SK-N-SH (cell line): ENCODE data around the gene APOOL.

ENCODE experiments used
- EP300 ChIP-seq, 2 experiments: IDR thresholded peaks; 2 replicates each; pipeline versions ENCODE4 v1.4.0 to v1.6.1; 2012; ENCODE audit warnings: borderline replicate concordance in 1 of 2, low read depth in 1 of 2, low read length in 1 of 2
- EZH2phosphoT487 ChIP-seq: fragments of 200-600 bp; sonication (generic); IDR thresholded peaks from 2 replicates; pipeline ENCODE4 v1.6.1; 2017; ENCODE audit warnings: low read depth, mixed run types, mild to moderate bottlenecking, antibody characterized with exemption, moderate library complexity, borderline replicate concordance
- POLR2AphosphoS5 ChIP-seq: IDR thresholded peaks from 2 replicates; pipeline ENCODE4 v1.6.1; 2012; ENCODE audit warnings: low read depth, low read length
- SMC3 ChIP-seq: IDR thresholded peaks from 2 replicates; pipeline ENCODE4 v1.6.1; 2012; ENCODE audit warnings: low read depth, low read length, improper control_type of control experiment
- YY1 ChIP-seq: IDR thresholded peaks from 2 replicates; pipeline ENCODE4 v1.4.0; 2012; ENCODE audit warnings: low read depth, mild to moderate bottlenecking
- TF ChIP-seq, protein P1 (sequence below): fragments of 200-600 bp; sonication (generic); IDR thresholded peaks from 2 replicates; pipeline ENCODE4 v1.6.1; 2017; ENCODE audit warnings: antibody characterized with exemption, mild to moderate bottlenecking, moderate library complexity
- TF ChIP-seq, protein P2 (sequence below): IDR thresholded peaks from 2 replicates; pipeline ENCODE4; 2012

DNA sequence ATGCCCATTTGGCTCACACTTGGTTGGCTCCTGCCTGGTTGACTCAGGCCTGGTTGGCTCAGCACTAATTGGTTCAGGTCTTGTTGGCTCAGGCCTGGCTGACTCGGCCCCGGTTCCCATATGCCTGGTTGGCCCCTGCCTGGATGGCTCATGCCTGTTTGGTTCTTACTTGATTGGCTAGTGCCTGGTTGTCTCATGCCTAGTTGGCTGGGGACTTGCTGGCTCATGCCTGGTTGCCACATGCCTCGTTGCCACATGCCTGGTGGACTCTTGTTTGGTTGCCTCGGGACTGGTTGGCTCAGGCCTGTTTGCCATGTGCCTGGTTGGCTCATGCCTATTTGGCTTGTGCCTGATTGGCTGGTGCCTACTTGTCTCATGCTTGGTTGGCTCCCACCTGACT lies 103.7 kb downstream of the APOOL start:
- TF ChIP-seq, protein P1, sequence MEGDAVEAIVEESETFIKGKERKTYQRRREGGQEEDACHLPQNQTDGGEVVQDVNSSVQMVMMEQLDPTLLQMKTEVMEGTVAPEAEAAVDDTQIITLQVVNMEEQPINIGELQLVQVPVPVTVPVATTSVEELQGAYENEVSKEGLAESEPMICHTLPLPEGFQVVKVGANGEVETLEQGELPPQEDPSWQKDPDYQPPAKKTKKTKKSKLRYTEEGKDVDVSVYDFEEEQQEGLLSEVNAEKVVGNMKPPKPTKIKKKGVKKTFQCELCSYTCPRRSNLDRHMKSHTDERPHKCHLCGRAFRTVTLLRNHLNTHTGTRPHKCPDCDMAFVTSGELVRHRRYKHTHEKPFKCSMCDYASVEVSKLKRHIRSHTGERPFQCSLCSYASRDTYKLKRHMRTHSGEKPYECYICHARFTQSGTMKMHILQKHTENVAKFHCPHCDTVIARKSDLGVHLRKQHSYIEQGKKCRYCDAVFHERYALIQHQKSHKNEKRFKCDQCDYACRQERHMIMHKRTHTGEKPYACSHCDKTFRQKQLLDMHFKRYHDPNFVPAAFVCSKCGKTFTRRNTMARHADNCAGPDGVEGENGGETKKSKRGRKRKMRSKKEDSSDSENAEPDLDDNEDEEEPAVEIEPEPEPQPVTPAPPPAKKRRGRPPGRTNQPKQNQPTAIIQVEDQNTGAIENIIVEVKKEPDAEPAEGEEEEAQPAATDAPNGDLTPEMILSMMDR = no peak
- TF ChIP-seq POLR2AphosphoS5 (no peak), YY1 (no peak), EP300 (IDR thresholded peaks at IDR 0.05; ENCODE audit: borderline replicate concordance in 1 of 2, low read depth in 1 of 2, low read length in 1 of 2) (no peak), EZH2phosphoT487 (no peak), SMC3 (no peak)
- TF ChIP-seq, protein P2, sequence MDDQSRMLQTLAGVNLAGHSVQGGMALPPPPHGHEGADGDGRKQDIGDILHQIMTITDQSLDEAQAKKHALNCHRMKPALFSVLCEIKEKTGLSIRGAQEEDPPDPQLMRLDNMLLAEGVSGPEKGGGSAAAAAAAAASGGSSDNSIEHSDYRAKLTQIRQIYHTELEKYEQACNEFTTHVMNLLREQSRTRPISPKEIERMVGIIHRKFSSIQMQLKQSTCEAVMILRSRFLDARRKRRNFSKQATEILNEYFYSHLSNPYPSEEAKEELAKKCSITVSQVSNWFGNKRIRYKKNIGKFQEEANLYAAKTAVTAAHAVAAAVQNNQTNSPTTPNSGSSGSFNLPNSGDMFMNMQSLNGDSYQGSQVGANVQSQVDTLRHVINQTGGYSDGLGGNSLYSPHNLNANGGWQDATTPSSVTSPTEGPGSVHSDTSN = no peak
